Inferior parietal cortex (tissue), 1 donor: ENCODE measurements around the gene RBM17.
"Not testable (repeated sequence)": the region's sequence is repeated elsewhere in the genome, so short reads cannot be mapped to it uniquely, and the experiment has no call there.

Source experiments
- DNase-seq: peaks from one replicate; pipeline ENCODE4 v3.0.0-alpha.2; 2016; ENCODE audit errors: extremely low spot score

RBM17 gene

DNA sequence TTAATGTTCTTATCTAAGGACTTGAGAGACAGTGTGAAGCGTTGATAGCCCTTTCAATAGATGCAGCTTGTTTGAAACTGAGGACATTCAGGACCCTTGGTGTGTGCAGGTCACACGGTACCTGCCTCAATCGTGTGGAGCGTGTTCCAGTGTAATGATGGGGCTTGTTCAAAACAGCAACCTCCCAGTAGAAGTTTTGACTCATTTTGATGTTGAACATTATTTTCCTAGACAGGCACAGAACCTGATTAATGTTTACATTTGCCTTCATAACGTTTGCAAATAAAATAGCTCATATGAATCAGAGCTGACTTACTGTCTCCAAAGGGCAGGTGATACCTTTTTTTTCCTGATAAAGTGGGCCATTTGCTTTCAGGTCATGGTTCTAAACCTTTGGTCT is 21.3 kb downstream of the RBM17 start:
- no peak for DNase-seq

- no peak for DNase-seq
These were observed 24.1 kb downstream of the RBM17 start for GRCh38 chr10:6112893-6113292.

DNA sequence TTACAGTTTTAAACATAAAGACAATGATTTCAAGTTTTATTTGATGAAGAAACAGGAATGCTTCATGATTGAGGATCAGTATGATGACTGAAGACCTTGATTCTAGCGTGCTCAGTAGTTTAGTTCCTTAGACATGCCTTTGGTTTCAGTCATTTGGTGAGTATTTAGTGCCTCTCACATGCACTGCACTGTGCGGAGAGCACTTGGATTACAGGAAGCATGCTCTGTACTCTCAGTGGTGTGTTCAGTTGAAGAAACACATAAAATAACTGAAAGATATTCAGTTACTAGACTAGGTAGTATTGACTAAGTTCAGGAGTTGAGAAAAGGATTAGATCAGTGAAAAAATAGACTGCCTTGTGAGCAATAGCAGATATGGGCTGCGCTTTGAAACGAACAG is 25.5 kb downstream of the RBM17 start:
- no peak for DNase-seq

- peak; percentile 74 for DNase-seq
These were observed 26.0 kb downstream of the RBM17 start for GRCh38 chr10:6114805-6115341.

DNA sequence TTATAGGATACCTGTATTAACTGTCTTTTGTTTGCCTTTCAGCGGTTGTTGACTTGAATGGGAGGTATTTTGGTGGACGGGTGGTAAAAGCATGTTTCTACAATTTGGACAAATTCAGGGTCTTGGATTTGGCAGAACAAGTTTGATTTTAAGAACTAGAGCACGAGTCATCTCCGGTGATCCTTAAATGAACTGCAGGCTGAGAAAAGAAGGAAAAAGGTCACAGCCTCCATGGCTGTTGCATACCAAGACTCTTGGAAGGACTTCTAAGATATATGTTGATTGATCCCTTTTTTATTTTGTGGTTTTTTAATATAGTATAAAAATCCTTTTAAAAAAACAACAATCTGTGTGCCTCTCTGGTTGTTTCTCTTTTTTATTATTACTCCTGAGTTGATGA is 26.6 kb downstream of the RBM17 start:
- no peak for DNase-seq

DNA sequence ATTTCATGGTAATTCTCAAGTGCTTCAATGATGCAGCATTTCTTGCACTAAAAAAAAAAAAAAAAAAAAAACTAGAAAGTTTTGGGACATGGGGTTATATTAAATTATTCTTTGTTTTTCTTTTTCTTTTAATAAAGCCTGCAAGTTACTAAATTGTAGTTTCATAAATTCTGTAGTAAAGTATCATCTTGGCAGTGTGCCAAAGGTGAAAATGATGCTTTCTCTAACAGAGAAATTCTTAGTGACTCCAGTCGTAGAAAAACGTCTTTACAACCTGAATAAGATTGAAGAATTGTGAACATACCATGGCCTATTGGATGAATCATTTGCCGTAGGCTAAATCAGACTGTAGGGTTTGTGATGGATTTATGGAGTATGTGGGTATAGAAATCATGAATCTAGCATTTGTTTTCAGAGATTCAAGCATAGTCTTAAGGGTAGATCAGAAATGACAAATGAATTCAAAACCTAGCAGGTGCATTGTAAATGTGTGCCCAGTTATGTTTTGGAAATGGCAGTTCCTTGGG is 27.1 kb downstream of the RBM17 start:
- DNase-seq, result no peak

DNA sequence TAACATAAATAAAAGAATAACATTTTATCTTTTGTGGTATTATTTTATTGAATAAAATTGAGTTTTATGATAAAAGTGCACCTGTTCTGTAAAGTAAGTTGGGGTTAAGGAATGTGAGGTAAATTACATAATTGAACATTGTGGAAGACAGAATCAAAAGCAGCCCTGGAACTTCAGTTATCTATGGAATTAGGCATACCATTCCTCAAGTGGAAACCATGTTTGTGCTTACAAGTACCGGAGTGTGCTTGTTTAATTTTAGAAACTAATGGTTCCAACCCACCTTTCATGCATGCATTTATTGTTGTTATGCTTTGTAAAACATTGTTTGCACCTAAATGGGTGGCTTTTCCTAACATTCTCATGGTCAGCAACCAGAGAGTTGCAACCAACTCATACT is 28.0 kb downstream of the RBM17 start:
- DNase-seq, result no peak

GRCh38 chr10:6117711-6118110 is 28.9 kb downstream of the RBM17 start:
- no peak for DNase-seq

- no peak for DNase-seq
These were observed 30.6 kb downstream of the RBM17 start for GRCh38 chr10:6119423-6119822.

DNA sequence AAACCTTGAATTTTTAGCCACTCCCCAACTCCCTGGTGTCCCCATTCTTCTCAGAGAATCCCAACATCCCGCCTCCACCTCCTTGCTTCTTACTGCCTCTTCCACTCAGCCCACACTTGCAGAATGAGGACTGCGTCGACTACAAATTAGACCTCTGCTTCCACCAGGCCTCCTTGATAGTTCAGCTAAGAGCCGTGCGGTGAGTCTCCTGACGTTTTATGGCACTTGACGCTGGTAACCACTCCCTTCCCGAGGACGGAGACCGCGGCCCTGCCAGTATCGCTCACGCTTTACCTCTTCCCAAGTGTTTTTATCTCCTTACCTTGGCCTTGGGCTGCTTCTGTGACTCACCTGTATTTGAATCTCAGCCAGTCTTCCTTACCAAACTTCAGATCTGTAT is 31.1 kb downstream of the RBM17 start:
- DNase-seq, result no peak

DNA sequence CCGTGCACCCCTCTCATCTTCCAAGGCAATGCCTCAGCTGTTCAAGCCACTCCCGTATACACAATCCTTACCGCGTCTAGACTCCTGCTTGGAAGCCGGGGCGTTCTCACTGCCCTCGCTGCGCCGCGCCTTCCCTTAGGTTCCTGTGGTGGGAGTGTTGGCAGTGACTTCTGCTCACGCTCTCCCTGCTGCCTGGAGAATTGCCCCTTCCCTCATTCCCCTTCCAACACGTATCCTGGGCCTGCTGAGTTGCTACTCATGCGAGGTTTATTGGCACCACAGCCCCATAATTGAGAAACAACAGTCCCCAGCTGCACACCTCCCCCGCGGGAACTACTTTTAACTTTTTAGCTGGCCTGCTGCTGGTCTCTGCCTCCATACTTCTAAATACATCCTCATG is 31.9 kb downstream of the RBM17 start:
- DNase-seq, result no peak

DNA sequence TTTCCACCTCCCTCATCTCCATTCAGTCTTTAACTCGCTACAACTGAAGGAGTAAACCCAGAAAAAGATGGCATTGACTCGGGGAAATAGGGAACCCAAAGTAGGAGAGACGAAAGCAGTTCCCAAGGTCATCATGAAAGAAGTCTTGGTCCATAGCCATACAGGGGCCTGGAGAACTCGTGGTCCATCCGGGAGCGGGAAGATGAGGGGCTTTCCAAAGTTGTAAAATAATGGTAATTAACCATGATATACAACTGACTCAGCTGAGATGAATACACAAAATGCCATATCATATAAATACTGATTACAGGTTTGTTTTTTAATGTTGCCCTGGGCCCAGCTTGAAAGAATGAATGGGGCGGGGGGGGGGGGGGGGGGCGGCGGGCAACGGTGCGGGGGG is 32.3 kb downstream of the RBM17 start:
- DNase-seq, result no peak

DNA sequence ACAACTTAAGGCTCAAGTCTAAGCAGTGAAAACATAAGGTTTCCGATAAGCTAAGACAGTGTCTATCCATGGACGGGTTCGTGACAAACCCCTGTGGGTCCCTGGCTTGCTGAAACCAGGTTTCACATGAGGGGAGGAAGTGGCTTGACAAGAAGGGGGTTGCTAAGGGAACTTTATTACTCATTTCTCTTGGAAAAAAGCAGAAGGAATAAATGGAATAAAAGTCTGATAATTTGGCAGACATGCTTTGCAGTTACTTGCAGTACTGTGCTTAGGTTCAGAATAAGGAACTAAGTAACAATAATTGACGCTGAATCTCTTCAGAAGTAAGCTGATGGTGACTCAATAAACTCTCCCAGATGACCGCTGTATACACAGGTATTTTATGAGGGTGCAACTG is 34.7 kb downstream of the RBM17 start:
- no peak for DNase-seq

GRCh38 chr10:6124666-6125065 is 35.8 kb downstream of the RBM17 start:
- peak; percentile 79 for DNase-seq

- not testable (repeated sequence) for DNase-seq
These were observed 38.6 kb downstream of the RBM17 start for GRCh38 chr10:6127461-6127860.

GRCh38 chr10:6128087-6128486 is 39.3 kb downstream of the RBM17 start:
- no peak for DNase-seq

- DNase-seq, result no peak
These were observed 39.9 kb downstream of the RBM17 start for GRCh38 chr10:6128591-6129251.

- DNase-seq, result no peak
These were observed 42.1 kb downstream of the RBM17 start for GRCh38 chr10:6130848-6131470.

DNA sequence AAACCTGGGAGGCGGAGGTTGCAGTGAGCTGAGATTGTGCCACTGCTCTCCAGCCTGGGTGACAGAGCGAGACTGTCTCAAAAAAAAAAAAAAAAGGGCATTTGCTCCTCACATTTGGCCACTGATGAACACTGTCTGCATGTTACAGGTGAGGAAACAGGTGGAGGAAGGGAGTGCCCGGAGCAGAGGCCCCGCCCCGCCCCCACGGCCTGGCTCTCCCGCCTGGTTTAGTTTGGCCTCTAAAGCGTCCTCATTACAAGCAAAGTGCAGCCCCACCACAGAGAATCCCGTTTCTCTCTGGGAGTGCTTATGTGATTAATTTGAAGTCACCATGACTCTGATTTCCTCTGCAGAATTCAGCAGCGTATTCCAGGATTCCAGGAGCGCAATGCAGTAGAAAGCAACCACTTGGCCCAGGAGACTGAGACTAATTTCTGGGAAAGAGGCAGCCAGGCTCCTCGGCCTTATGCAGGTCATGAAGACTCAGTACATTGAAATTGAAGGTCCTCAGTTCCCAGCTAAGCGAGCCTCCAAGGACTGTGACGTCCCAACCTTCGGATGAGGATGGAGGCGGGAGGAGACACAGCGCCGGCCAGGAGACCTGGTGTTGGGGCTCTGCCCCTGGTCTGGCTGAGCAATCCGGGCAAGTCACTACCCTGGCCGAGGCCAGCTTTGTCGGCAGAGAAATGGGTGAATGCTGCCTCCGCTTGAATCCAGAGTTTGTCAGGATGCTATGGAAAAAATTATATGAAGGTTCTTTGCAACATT is 44.7 kb downstream of the RBM17 start:
- DNase-seq, result no peak

GRCh38 chr10:6134099-6134823 is 45.4 kb downstream of the RBM17 start:
- no peak for DNase-seq

- no peak for DNase-seq
These were observed 46.2 kb downstream of the RBM17 start for GRCh38 chr10:6135039-6135438.
